ENCODE data around the gene TSPAN4.

- TF ChIP-seq CTCF (conservative IDR thresholded peaks at IDR 0.05) (no peak), EZH2 (IDR thresholded peaks at IDR 0.05; ENCODE audit: low read depth) (no peak)
Measured at GRCh38 chr11:893008-893654, 50.5 kb downstream of the TSPAN4 start.

Measured in PC-9 (cell line).